ENCODE results near the gene BCL2L2.

- TF ChIP-seq, protein P1, sequence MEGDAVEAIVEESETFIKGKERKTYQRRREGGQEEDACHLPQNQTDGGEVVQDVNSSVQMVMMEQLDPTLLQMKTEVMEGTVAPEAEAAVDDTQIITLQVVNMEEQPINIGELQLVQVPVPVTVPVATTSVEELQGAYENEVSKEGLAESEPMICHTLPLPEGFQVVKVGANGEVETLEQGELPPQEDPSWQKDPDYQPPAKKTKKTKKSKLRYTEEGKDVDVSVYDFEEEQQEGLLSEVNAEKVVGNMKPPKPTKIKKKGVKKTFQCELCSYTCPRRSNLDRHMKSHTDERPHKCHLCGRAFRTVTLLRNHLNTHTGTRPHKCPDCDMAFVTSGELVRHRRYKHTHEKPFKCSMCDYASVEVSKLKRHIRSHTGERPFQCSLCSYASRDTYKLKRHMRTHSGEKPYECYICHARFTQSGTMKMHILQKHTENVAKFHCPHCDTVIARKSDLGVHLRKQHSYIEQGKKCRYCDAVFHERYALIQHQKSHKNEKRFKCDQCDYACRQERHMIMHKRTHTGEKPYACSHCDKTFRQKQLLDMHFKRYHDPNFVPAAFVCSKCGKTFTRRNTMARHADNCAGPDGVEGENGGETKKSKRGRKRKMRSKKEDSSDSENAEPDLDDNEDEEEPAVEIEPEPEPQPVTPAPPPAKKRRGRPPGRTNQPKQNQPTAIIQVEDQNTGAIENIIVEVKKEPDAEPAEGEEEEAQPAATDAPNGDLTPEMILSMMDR (IDR thresholded peaks at IDR 0.05) = no peak
- peak in 1 of 2 donors; percentile 7 for TF ChIP-seq POLR2AphosphoS5 (IDR thresholded peaks at IDR 0.05)
Observed at GRCh38 chr14:23355871-23356435, 49.3 kb downstream of the BCL2L2 start.
